ENCODE results near the gene VEGFA.

- TF ChIP-seq, protein P1, sequence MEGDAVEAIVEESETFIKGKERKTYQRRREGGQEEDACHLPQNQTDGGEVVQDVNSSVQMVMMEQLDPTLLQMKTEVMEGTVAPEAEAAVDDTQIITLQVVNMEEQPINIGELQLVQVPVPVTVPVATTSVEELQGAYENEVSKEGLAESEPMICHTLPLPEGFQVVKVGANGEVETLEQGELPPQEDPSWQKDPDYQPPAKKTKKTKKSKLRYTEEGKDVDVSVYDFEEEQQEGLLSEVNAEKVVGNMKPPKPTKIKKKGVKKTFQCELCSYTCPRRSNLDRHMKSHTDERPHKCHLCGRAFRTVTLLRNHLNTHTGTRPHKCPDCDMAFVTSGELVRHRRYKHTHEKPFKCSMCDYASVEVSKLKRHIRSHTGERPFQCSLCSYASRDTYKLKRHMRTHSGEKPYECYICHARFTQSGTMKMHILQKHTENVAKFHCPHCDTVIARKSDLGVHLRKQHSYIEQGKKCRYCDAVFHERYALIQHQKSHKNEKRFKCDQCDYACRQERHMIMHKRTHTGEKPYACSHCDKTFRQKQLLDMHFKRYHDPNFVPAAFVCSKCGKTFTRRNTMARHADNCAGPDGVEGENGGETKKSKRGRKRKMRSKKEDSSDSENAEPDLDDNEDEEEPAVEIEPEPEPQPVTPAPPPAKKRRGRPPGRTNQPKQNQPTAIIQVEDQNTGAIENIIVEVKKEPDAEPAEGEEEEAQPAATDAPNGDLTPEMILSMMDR (IDR thresholded peaks at IDR 0.05), result no peak
- TF ChIP-seq POLR2A (IDR thresholded peaks at IDR 0.05), result no peak
- no peak for TF ChIP-seq POLR2AphosphoS5 (IDR thresholded peaks at IDR 0.05)
These were observed 29.7 kb downstream of the VEGFA start for GRCh38 chr6:43799551-43800297.
